GM21381 (cell line): ENCODE results near the gene HOXB9.

Experiments
- ATAC-seq: cut with Tn5 transposase; IDR thresholded peaks from one replicate; pipeline ENCODE4 v1.9.1; 2021; ENCODE audit warnings: mild to moderate bottlenecking, moderate library complexity; ENCODE audit not compliant: unreplicated experiment

The HOXB9 gene

GRCh38 chr17:48639982-48640857, 14.1 kb upstream of the HOXB9 start:
- no peak for ATAC-seq

- ATAC-seq = no peak
Observed at GRCh38 chr17:48639136-48639535, 13.0 kb upstream of the HOXB9 start.

- ATAC-seq = no peak
Observed at GRCh38 chr17:48637323-48638260, 11.4 kb upstream of the HOXB9 start.

GRCh38 chr17:48636177-48637018, 10.2 kb upstream of the HOXB9 start:
- ATAC-seq = no peak

- no peak for ATAC-seq
Observed at GRCh38 chr17:48634493-48635208, 8.5 kb upstream of the HOXB9 start.

GRCh38 chr17:48633266-48633677, 7.1 kb upstream of the HOXB9 start:
- no peak for ATAC-seq

- ATAC-seq = no peak
Observed at GRCh38 chr17:48632579-48633265, 6.6 kb upstream of the HOXB9 start.

GRCh38 chr17:48631693-48632578, 5.8 kb upstream of the HOXB9 start:
- ATAC-seq = no peak

- no peak for ATAC-seq
Observed at GRCh38 chr17:48630925-48631692, 5.0 kb upstream of the HOXB9 start.

GRCh38 chr17:48630009-48630924, 4.1 kb upstream of the HOXB9 start:
- ATAC-seq = no peak

- no peak for ATAC-seq
Observed at GRCh38 chr17:48629411-48629759, 3.2 kb upstream of the HOXB9 start.

GRCh38 chr17:48628649-48629410, 2.7 kb upstream of the HOXB9 start:
- ATAC-seq = no peak

- ATAC-seq = no peak
Observed at GRCh38 chr17:48627623-48628521, 1.7 kb upstream of the HOXB9 start.

GRCh38 chr17:48627118-48627597, 1.0 kb upstream of the HOXB9 start:
- ATAC-seq = no peak
